C4-2B (cell line): ENCODE results near the gene RXRA.

Experiments used
- H3K27ac ChIP-seq: fragments of 450-650 bp; 2 replicates; pipeline ENCODE4 v1.5.1; 2017
- CTCF ChIP-seq: fragments of 450-650 bp; conservative IDR thresholded peaks from 2 replicates; pipeline ENCODE4 v1.5.1; 2017; ENCODE audit warnings: mild to moderate bottlenecking
- ZFX ChIP-seq: fragments of 450-650 bp; IDR thresholded peaks from 2 replicates; pipeline ENCODE4 v1.6.1; 2017

The RXRA gene

GRCh38 chr9:134395002-134395517 lies 68.8 kb downstream of the RXRA start:
- H3K27ac ChIP-seq: no peak overlapping the region
- TF ChIP-seq ZFX (no peak), CTCF (no peak)

- H3K27ac ChIP-seq: no peak overlapping the region
- TF ChIP-seq ZFX (no peak), CTCF (no peak)
Measured at GRCh38 chr9:134395737-134396257, 69.5 kb downstream of the RXRA start.

DNA sequence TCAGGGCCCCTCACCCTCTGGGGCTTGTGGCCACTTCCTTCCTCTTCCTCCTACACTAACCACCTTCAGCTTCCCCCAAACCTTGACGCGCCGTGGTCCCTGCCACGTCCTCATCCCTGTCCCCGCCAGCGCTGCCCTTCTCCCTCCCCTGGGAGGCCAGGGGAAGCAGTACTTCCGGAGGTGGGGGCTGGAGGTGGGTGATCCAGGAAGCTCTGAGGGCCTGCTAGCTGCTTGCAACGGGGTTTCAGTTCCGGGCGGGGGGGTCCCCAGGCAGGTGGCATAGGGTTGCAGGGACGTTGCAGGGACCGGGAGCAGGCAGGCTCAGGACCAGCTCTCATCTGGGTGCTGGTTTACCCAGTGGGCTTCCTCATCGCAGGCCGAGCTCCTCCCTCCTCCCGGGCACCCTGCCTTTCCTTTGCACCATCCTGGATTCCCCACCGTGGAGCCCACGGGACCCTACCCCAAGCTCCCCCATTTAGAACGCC lies 70.0 kb downstream of the RXRA start:
- H3K27ac ChIP-seq: no peak overlapping the region
- TF ChIP-seq ZFX: no peak
- no peak for TF ChIP-seq CTCF

- TF ChIP-seq ZFX: no peak
- no peak for TF ChIP-seq CTCF
Measured at GRCh38 chr9:134396825-134397224, 70.6 kb downstream of the RXRA start.

GRCh38 chr9:134398756-134399155 lies 72.5 kb downstream of the RXRA start:
- H3K27ac ChIP-seq: peak overlapping the region; percentile 6; the same call in 1 of the 2 replicates
- TF ChIP-seq CTCF (no peak), ZFX (no peak)

More at GRCh38 chr9:134396825-134397224, 70.6 kb downstream of the RXRA start:
- H3K27ac ChIP-seq: no peak overlapping the region

DNA sequence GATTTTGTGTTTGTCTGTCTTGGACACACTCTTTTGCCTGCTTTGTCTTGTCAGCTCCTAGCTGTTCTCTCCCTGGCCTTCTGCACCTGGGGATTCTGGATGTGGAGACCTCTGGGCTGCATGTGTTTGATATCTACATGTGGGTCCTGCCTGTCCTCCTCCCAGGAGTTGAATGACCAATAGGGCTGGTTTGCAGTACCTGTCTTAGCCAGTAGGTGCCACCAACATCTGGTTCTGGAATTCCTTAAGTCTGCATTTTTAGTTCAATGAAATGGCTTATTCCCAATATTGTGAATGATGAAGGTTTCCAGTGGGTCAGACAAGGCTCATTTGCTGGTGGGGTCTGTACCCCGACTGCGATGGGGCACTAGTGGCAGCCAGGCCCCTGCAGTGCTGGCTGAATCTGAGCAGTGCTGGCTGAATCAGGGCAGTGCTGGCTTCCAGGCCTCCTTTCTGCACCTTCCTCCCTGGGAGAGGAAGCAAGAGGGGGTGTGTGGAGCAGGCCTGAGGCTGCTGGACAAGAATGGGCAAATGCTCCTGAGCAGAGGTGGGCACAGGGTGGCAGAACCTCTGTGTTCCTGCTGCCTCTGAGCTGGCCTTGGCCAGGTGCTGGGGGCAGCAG lies 73.3 kb downstream of the RXRA start:
- no peak overlapping the region for H3K27ac ChIP-seq
- TF ChIP-seq ZFX (no peak), CTCF (peak; percentile 84)

DNA sequence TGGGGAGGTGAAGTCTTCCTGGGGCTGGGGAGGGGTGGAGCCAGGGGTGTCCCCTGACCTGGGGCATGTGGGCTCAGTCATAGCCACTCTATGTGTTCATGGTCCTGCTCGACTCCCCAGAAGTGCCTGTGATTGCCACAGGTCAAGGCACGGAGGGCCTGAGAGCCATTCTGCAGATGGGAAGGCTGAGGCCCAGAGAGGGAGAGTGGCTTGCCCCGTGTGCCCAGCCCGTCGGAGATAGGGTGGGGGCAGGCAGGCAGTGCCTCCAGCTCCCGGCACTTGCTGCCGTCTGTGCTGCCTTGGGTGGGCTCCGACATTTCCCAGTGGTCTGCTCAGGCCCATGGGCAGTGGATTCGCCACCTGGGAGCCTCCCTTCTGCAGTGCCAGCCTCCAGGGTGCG lies 74.0 kb downstream of the RXRA start:
- no peak overlapping the region for H3K27ac ChIP-seq
- no peak for TF ChIP-seq CTCF
- TF ChIP-seq ZFX: no peak
